ENCODE measurements around the gene BSG.

DNA sequence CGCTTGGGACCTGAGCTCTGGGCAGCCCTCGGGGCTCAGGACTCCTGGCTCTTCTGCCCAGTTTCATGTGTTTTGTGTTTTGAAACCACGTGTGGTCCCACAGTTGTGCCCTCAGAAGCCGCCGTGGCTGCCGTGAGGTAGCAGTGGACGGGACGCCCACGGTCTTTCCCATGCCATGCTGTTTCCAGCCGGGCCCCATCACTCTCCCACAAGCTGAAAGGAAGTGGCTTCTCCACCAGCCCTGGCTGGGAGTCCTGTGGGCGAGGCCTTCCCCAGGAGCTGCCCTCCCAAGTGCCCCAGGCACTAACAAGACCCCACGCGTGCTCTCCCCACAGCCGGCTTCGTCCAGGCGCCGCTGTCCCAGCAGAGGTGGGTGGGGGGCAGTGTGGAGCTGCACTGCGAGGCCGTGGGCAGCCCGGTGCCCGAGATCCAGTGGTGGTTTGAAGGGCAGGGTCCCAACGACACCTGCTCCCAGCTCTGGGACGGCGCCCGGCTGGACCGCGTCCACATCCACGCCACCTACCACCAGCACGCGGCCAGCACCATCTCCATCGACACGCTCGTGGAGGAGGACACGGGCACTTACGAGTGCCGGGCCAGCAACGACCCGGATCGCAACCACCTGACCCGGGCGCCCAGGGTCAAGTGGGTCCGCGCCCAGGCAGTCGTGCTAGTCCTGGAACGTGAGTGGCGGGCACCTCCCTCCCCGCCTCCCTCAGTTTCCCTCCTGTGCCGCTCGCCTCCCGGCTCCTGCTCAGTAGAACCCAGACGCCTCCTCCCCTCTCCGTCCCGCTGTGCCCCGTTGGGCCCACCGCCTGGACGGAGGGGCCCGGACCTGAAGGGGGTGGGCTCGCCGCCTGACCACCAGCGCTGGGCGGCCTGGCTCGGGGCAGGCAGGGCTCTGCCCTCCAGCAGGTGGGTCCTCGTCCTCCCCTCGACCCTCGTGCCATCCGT, 5.3 kb downstream of the BSG start:
- TF ChIP-seq EZH2 (IDR thresholded peaks at IDR 0.05) (no peak), POLR2AphosphoS5 (IDR thresholded peaks at IDR 0.05; ENCODE audit: borderline replicate concordance, low read depth, low read length) (no peak; the same call in 1 of the 2 replicates), FOXP2 (optimal IDR thresholded peaks at IDR 0.05; ENCODE audit: control extremely low read depth, extremely low read length, insufficient read depth) (no peak)
